Smooth muscle cell (in vitro differentiated cells): Measurements from ENCODE around the gene LSM3. TPM values are rescaled to one million over a fixed set of nuclear protein-coding genes. Genes with fewer than 3 reads are reported as not detected.
A peak's percentile ranks its signal among the peaks of the same experiment; 100 is the strongest.

Experiments
- DNase-seq: peaks from one replicate; lab custom pipeline; 2025; ENCODE audit not compliant: unreplicated experiment; lab: John Stamatoyannopoulos, UW
- H2AFZ ChIP-seq: fragments of 200-600 bp; sonication (generic); 2 replicates; pipeline ENCODE4 v1.6.0; 2016; ENCODE audit warnings: antibody characterized with exemption, low read depth, mild to moderate bottlenecking
- H3F3A ChIP-seq: fragments of 200-600 bp; sonication (generic); 2 replicates; pipeline ENCODE4 v1.6.0; 2017; ENCODE audit warnings: antibody characterized with exemption, low read depth
- H3K27ac ChIP-seq: fragments of 200-600 bp; sonication (generic); 2 replicates; pipeline ENCODE4 v1.5.1; 2016; ENCODE audit warnings: low read depth, mild to moderate bottlenecking
- H3K27me3 ChIP-seq: fragments of 200-600 bp; sonication (generic); 2 replicates; pipeline ENCODE4 v1.6.1; 2016; ENCODE audit warnings: low read depth, mild to moderate bottlenecking
- H3K36me3 ChIP-seq: fragments of 200-600 bp; sonication (generic); 2 replicates; pipeline ENCODE4 v1.5.1; 2016; ENCODE audit warnings: low read depth
- H3K4me1 ChIP-seq: fragments of 200-600 bp; sonication (generic); 2 replicates; pipeline ENCODE4 v1.5.1; 2016; ENCODE audit warnings: low read depth
- H3K4me2 ChIP-seq: fragments of 200-600 bp; sonication (generic); 2 replicates; pipeline ENCODE4 v1.6.0; 2016; ENCODE audit warnings: mild to moderate bottlenecking
- H3K4me3 ChIP-seq: fragments of 200-600 bp; sonication (generic); 2 replicates; pipeline ENCODE4 v1.5.1; 2016; ENCODE audit warnings: mild to moderate bottlenecking
- H3K79me2 ChIP-seq: fragments of 200-600 bp; sonication (generic); 2 replicates; pipeline ENCODE4 v1.6.0; 2016; ENCODE audit warnings: low read depth, mild to moderate bottlenecking
- H3K9ac ChIP-seq: fragments of 200-600 bp; sonication (generic); 2 replicates; pipeline ENCODE4 v1.6.0; 2016; ENCODE audit warnings: low read depth
- H3K9me3 ChIP-seq: fragments of 200-600 bp; sonication (generic); replicated peaks from 2 replicates; pipeline ENCODE4 v1.5.1; 2016; ENCODE audit warnings: low read depth
- H4K20me1 ChIP-seq: fragments of 200-600 bp; sonication (generic); 2 replicates; pipeline ENCODE4 v1.6.0; 2016; ENCODE audit warnings: low read depth
- CTCF ChIP-seq: fragments of 200-600 bp; sonication (generic); IDR thresholded peaks from 2 replicates; pipeline ENCODE4 v1.5.1; 2017; ENCODE audit warnings: borderline replicate concordance, mild to moderate bottlenecking, antibody characterized with exemption; ENCODE audit not compliant: insufficient read depth, poor library complexity, severe bottlenecking
- WGBS: methylation state at CpG from one replicate; pipeline ENCODE4 v1.1.7; 2016; ENCODE audit warnings: low lambda C conversion rate; 5-methylcytosine and 5-hydroxymethylcytosine counted together
- polyA plus RNA-seq: library from polyadenylated mRNA; unstranded; fragments of >200 nt; fragmentation: Nextera tagmentation; extraction: Ambion mirVana; gene quantifications from 2 replicates; pipeline ENCODE4 v1.2.1, GENCODE V29; 2016
- total RNA-seq: library from RNA; depleted of rRNA; stranded (reverse); fragments of >200 nt; gene quantifications from 2 replicates; pipeline ENCODE4 v1.2.3, GENCODE V29; 2014

LSM3 gene
- total RNA-seq, result 18.3 and 22.6 TPM in 2 replicates
- 31.0 and 31.9 TPM in 2 replicates for polyA plus RNA-seq

GRCh38 chr3:14178247-14179113 is at the start of gene LSM3, which contains the start of gene XPC:
Gene LSM3, plus strand, starts transcription at chr3:14178817. Its CDS starts 44 bp downstream, at chr3:14178861.
Gene XPC, minus strand, starts transcription at chr3:14178601. Its CDS starts 33 bp downstream, at chr3:14178568.
- Histone ChIP-seq H3K4me1 (peaks cover 16% of the 10 kb centered on the region), H3K9me3 (no peaks in the 10 kb centered on the region), H3K27me3 (no peaks in the 10 kb centered on the region), H4K20me1 (peaks cover 31% of the 10 kb centered on the region), H3K4me2 (peak within 1 kb of the TSS; percentile 99), H3K4me3 (peak within 1 kb of the TSS; percentile 92), H3K27ac (peak within 1 kb of the TSS; percentile 96), H3F3A (no peaks in the 10 kb centered on the region), H2AFZ (peak within 1 kb of the TSS; percentile 97), H3K9ac (peak within 1 kb of the TSS; percentile 98), H3K79me2 (peaks cover 59% of the 10 kb centered on the region), H3K36me3 (peaks cover 7% of the 10 kb centered on the region)
- TF ChIP-seq CTCF, result no peak
- peak; percentile 95 for DNase-seq
- WGBS, result under 1% methylated on average over 77 of the region's 78 CpGs

DNA sequence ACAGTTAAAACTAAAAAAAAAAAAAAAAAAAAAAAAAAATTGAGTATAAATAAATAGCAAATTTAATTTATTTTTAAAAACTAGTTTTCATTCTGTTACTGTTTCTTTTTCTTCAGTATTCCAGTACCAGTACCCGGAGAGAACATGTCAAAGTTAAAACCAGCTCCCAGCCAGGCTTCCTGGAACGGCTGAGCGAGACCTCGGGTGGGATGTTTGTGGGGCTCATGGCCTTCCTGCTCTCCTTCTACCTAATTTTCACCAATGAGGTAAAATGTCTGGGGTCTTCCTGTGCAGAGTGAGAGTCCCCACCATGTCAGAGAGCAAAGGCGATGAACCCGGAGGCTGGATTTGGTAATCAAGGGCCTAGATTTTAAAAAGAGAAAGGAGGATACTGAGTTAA is 49.3 kb upstream of the LSM3 start:
- WGBS, result over 99% methylated on average over 6 of the region's 6 CpGs
- Histone ChIP-seq H3K36me3 (peaks cover 3% of the 10 kb centered on the region), H2AFZ (no peak overlapping the region), H3K4me3 (no peak overlapping the region), H3K27ac (no peak overlapping the region), H3K4me2 (no peak overlapping the region), H3K9ac (no peak overlapping the region), H4K20me1 (peaks cover 52% of the 10 kb centered on the region), H3F3A (peaks cover 4% of the 10 kb centered on the region), H3K4me1 (peaks cover 8% of the 10 kb centered on the region), H3K9me3 (no peaks in the 10 kb centered on the region), H3K27me3 (no peaks in the 10 kb centered on the region), H3K79me2 (peaks cover 35% of the 10 kb centered on the region)
- no peak for DNase-seq
- TF ChIP-seq CTCF, result no peak

DNA sequence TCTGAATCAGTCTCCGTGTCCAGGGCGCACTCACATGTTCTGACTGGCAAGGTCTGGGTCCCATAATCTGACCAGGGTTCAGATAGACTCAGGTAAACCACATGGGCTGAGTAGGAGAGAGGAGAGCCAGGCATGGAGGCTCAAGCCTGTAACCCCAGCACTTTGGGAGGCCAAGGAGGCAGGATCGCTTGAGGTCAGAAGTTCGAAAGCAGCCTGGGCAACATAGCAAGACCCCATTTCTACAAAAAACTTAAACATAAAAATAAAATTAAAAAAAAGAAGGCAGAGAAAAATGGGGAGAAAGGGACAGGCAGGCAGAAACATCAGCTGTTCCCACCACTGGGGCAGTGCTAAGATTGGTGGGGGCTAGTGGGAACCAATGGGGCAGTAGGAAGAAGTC is 48.4 kb upstream of the LSM3 start:
- H3F3A ChIP-seq, result peaks cover 1% of the 10 kb centered on the region
- no peak overlapping the region for H3K4me2 ChIP-seq
- peaks cover 35% of the 10 kb centered on the region for H3K79me2 ChIP-seq
- DNase-seq, result no peak
- no peaks in the 10 kb centered on the region for H3K9me3 ChIP-seq
- H3K27me3 ChIP-seq, result no peaks in the 10 kb centered on the region
- no peak overlapping the region for H3K4me3 ChIP-seq
- no peak for TF ChIP-seq CTCF
- H2AFZ ChIP-seq, result no peak overlapping the region
- H3K4me1 ChIP-seq, result peaks cover 8% of the 10 kb centered on the region
- H3K9ac ChIP-seq, result no peak overlapping the region
- no peak overlapping the region for H3K27ac ChIP-seq
- peaks cover 52% of the 10 kb centered on the region for H4K20me1 ChIP-seq
- H3K36me3 ChIP-seq, result peaks cover 3% of the 10 kb centered on the region
- WGBS, result 98% methylated on average over 4 of the region's 4 CpGs

- peaks cover 52% of the 10 kb centered on the region for H4K20me1 ChIP-seq
- H3K27me3 ChIP-seq, result no peaks in the 10 kb centered on the region
- H3K79me2 ChIP-seq, result peaks cover 35% of the 10 kb centered on the region
- 96% methylated on average over 12 of the region's 12 CpGs for WGBS
- TF ChIP-seq CTCF, result no peak
- H3K9ac ChIP-seq, result no peak overlapping the region
- no peak overlapping the region for H3K27ac ChIP-seq
- peaks cover 3% of the 10 kb centered on the region for H3K36me3 ChIP-seq
- H3F3A ChIP-seq, result no peaks in the 10 kb centered on the region
- no peak overlapping the region for H2AFZ ChIP-seq
- no peak for DNase-seq
- no peaks in the 10 kb centered on the region for H3K9me3 ChIP-seq
- H3K4me2 ChIP-seq, result no peak overlapping the region
- peaks cover 8% of the 10 kb centered on the region for H3K4me1 ChIP-seq
- H3K4me3 ChIP-seq, result no peak overlapping the region
Observed at GRCh38 chr3:14130707-14131106, 47.9 kb upstream of the LSM3 start.
